ENCODE data around the gene MT1F.

The MT1F gene

DNA sequence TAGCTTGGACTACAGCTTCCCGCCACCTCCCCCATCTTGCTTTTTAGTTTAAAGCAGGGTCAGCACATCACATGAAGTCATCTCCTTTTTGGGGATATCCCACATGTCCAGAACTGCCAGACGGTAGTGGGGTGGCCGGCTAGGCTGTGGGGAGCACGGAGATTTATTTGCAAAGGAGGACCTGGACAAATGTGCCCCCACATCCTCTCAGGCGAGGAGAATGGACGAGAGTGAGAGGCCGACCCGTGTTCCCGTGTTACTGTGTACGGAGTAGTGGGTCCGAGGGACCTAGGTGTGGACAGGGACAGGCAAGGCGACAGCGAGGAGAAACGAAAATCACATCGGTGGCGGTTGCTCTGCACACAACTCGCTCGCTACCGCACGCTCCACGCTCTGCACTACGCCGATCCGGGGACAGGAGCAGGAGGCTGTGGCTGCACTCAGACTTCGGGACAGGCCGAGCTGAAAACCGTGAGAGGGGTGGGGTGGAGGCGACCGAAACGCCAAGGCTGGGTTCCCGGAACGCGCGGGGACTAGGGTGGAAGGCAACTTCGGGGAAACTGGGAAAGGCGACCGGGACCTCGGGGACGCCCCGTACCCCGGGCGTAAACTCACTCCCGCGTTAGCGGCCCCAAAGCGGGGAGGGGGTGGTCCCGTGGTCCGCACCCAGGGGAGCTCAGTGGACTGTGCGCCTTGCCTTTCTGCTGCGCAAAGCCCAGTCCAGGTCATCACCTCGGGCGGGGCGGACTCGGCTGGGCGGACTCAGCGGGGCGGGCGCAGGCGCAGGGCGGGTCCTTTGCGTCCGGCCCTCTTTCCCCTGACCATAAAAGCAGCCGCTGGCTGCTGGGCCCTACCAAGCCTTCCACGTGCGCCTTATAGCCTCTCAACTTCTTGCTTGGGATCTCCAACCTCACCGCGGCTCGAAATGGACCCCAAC lies 19.7 kb upstream of the MT1F start, which contains the start of gene MT1A:
MT1A (plus strand) TSS at position 853 of the 937 bp plus-strand sequence; CDS start at position 926, 73 bp downstream.
- H3K4me3 ChIP-seq (ENCODE audit: control insufficient read depth, low read depth, low read length), result peak within 1 kb of the TSS; percentile 56
- TF ChIP-seq, protein P1, sequence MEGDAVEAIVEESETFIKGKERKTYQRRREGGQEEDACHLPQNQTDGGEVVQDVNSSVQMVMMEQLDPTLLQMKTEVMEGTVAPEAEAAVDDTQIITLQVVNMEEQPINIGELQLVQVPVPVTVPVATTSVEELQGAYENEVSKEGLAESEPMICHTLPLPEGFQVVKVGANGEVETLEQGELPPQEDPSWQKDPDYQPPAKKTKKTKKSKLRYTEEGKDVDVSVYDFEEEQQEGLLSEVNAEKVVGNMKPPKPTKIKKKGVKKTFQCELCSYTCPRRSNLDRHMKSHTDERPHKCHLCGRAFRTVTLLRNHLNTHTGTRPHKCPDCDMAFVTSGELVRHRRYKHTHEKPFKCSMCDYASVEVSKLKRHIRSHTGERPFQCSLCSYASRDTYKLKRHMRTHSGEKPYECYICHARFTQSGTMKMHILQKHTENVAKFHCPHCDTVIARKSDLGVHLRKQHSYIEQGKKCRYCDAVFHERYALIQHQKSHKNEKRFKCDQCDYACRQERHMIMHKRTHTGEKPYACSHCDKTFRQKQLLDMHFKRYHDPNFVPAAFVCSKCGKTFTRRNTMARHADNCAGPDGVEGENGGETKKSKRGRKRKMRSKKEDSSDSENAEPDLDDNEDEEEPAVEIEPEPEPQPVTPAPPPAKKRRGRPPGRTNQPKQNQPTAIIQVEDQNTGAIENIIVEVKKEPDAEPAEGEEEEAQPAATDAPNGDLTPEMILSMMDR (conservative IDR thresholded peaks at IDR 0.05; ENCODE audit: control insufficient read depth, insufficient read depth, low read depth, low read length), result no peak
- DNase-seq (ENCODE audit: low read depth), result peak; percentile 65

GRCh38 chr16:56639045-56639444 lies 18.7 kb upstream of the MT1F start:
- TF ChIP-seq, protein P1 (conservative IDR thresholded peaks at IDR 0.05; ENCODE audit: control insufficient read depth, insufficient read depth, low read depth, low read length), result no peak
- DNase-seq (ENCODE audit: low read depth), result no peak

DNA sequence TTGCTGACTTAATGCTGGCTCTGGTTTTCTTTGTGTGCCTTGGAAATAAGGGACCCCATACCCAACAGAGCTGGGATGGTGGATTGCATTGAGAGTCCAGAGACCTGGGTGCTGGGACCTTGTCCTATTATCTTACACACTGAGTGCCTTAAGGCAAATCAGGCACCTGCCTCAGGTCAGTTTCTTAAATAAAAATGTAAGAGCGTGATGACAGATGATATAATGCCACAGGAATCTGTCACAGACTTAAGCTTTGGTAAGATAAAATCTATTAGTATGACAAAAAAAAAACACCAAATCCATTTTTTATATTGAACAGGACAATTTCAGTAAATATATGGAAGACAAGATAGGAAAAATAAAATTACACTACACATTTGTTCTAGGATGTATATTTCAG lies 17.7 kb upstream of the MT1F start:
- DNase-seq (ENCODE audit: low read depth), result no peak
- no peak overlapping the region for H3K4me3 ChIP-seq (ENCODE audit: control insufficient read depth, low read depth, low read length)
- TF ChIP-seq, protein P1 (conservative IDR thresholded peaks at IDR 0.05; ENCODE audit: control insufficient read depth, insufficient read depth, low read depth, low read length), result no peak

More at GRCh38 chr16:56639045-56639444, 18.7 kb upstream of the MT1F start:
- no peak overlapping the region for H3K4me3 ChIP-seq (ENCODE audit: control insufficient read depth, low read depth, low read length)

- DNase-seq (ENCODE audit: low read depth), result no peak
- TF ChIP-seq, protein P1 (conservative IDR thresholded peaks at IDR 0.05; ENCODE audit: control insufficient read depth, insufficient read depth, low read depth, low read length), result no peak
- no peak overlapping the region for H3K4me3 ChIP-seq (ENCODE audit: control insufficient read depth, low read depth, low read length)
These were observed 16.6 kb upstream of the MT1F start for GRCh38 chr16:56641166-56641565.

- peak overlapping the region; percentile 30 for H3K4me3 ChIP-seq (ENCODE audit: control insufficient read depth, low read depth, low read length)
- peak; percentile 66 for DNase-seq (ENCODE audit: low read depth)
These were observed 14.5 kb upstream of the MT1F start for GRCh38 chr16:56643080-56643778.

GRCh38 chr16:56643833-56644232 lies 13.9 kb upstream of the MT1F start:
- TF ChIP-seq, protein P1 (conservative IDR thresholded peaks at IDR 0.05; ENCODE audit: control insufficient read depth, insufficient read depth, low read depth, low read length), result no peak
- DNase-seq (ENCODE audit: low read depth), result no peak
- H3K4me3 ChIP-seq (ENCODE audit: control insufficient read depth, low read depth, low read length), result peak overlapping the region; percentile 30

More at GRCh38 chr16:56643080-56643778, 14.5 kb upstream of the MT1F start:
- TF ChIP-seq, protein P1 (conservative IDR thresholded peaks at IDR 0.05; ENCODE audit: control insufficient read depth, insufficient read depth, low read depth, low read length), result peak; percentile 35
